KMS-11 (cell line): ENCODE results near the gene SLC35E3.
"Not testable (repeated sequence)": the region's sequence is repeated elsewhere in the genome, so short reads cannot be mapped to it uniquely, and the experiment has no call there.

Experiments used
- H2AFZ ChIP-seq: fragments of 200-600 bp; sonication (generic); 2 replicates; pipeline ENCODE4 v1.6.1; 2016; ENCODE audit warnings: antibody characterized with exemption, mixed run types, low read depth
- H3K27ac ChIP-seq: fragments of 200-600 bp; sonication (generic); 2 replicates; pipeline ENCODE4 v1.6.1; 2016; ENCODE audit warnings: mild to moderate bottlenecking, mixed run types
- H3K27me3 ChIP-seq: fragments of 200-600 bp; sonication (generic); 2 replicates; pipeline ENCODE4 v1.6.1; 2017; ENCODE audit warnings: mild to moderate bottlenecking, low read depth, mixed run types, moderate library complexity; ENCODE audit not compliant: insufficient read depth
- H3K36me3 ChIP-seq: fragments of 200-600 bp; sonication (generic); 2 replicates; pipeline ENCODE4 v1.6.1; 2017; ENCODE audit warnings: mild to moderate bottlenecking, mixed run types; ENCODE audit not compliant: insufficient read depth
- H3K4me1 ChIP-seq: fragments of 200-600 bp; sonication (generic); 2 replicates; pipeline ENCODE4 v1.6.1; 2016; ENCODE audit warnings: mild to moderate bottlenecking, low read depth, mixed run types; ENCODE audit not compliant: poor library complexity, severe bottlenecking
- H3K4me2 ChIP-seq: fragments of 200-600 bp; sonication (generic); 2 replicates; pipeline ENCODE4 v1.7.0; 2016; ENCODE audit warnings: mild to moderate bottlenecking, mixed run types
- H3K4me3 ChIP-seq: fragments of 200-600 bp; sonication (generic); IDR thresholded peaks from 2 replicates; pipeline ENCODE4 v1.6.1; 2017; ENCODE audit warnings: low read depth, low read length, mixed read lengths; ENCODE audit not compliant: insufficient read depth
- H3K79me2 ChIP-seq: fragments of 200-600 bp; sonication (generic); 2 replicates; pipeline ENCODE4 v1.6.1; 2016; ENCODE audit warnings: low read depth, mixed run types; ENCODE audit not compliant: insufficient read depth
- H3K9ac ChIP-seq: fragments of 200-600 bp; sonication (generic); 2 replicates; pipeline ENCODE4 v1.6.1; 2016; ENCODE audit warnings: mild to moderate bottlenecking, mixed run types
- H4K20me1 ChIP-seq: fragments of 200-600 bp; sonication (generic); 2 replicates; pipeline ENCODE4 v1.6.1; 2016; ENCODE audit warnings: mild to moderate bottlenecking, mixed run types; ENCODE audit not compliant: insufficient read depth
- CTCF ChIP-seq: fragments of 200-600 bp; sonication (generic); conservative IDR thresholded peaks from 2 replicates; pipeline ENCODE4 v1.6.1; 2017; ENCODE audit warnings: low read depth, mild to moderate bottlenecking, antibody characterized with exemption, low read length, moderate library complexity, mixed read lengths

The SLC35E3 gene

GRCh38 chr12:68800294-68800693 is 54.3 kb downstream of the SLC35E3 start:
- H3K27me3 ChIP-seq = no peaks in the 10 kb centered on the region
- no peaks in the 10 kb centered on the region for H3K36me3 ChIP-seq
- no peak overlapping the region for H3K4me2 ChIP-seq
- H3K79me2 ChIP-seq = no peaks in the 10 kb centered on the region
- H2AFZ ChIP-seq = no peak overlapping the region
- TF ChIP-seq CTCF = no peak
- no peaks in the 10 kb centered on the region for H3K4me1 ChIP-seq
- no peak overlapping the region for H3K27ac ChIP-seq
- H4K20me1 ChIP-seq = no peaks in the 10 kb centered on the region
- H3K4me3 ChIP-seq = no peak overlapping the region
- H3K9ac ChIP-seq = no peak overlapping the region

GRCh38 chr12:68801124-68801523 is 55.1 kb downstream of the SLC35E3 start:
- not testable (repeated sequence) for H3K27me3 ChIP-seq, H3K36me3 ChIP-seq, H3K27ac ChIP-seq

GRCh38 chr12:68802372-68802745 is 56.4 kb downstream of the SLC35E3 start:
- H3K9ac ChIP-seq, H3K27ac ChIP-seq, H4K20me1 ChIP-seq, H3K27me3 ChIP-seq, H3K4me2 ChIP-seq, H3K36me3 ChIP-seq, H3K79me2 ChIP-seq, H2AFZ ChIP-seq, H3K4me3 ChIP-seq: not testable (repeated sequence)
- peaks cover 14% of the 10 kb centered on the region for H3K4me1 ChIP-seq

More at GRCh38 chr12:68801124-68801523, 55.1 kb downstream of the SLC35E3 start:
- H4K20me1 ChIP-seq, H3K9ac ChIP-seq, H3K79me2 ChIP-seq, H2AFZ ChIP-seq, H3K4me2 ChIP-seq, H3K4me3 ChIP-seq, H3K4me1 ChIP-seq: not testable (repeated sequence)

- H2AFZ ChIP-seq, H3K9ac ChIP-seq, H3K27me3 ChIP-seq, H3K36me3 ChIP-seq, H3K79me2 ChIP-seq, H3K4me3 ChIP-seq, H4K20me1 ChIP-seq, H3K4me2 ChIP-seq, H3K27ac ChIP-seq: not testable (repeated sequence)
- H3K4me1 ChIP-seq = peaks cover 14% of the 10 kb centered on the region
Measured at GRCh38 chr12:68802911-68803651, 57.1 kb downstream of the SLC35E3 start.

GRCh38 chr12:68803948-68804656 is 58.1 kb downstream of the SLC35E3 start:
- no peaks in the 10 kb centered on the region for H3K36me3 ChIP-seq
- H3K27me3 ChIP-seq = no peaks in the 10 kb centered on the region
- no peaks in the 10 kb centered on the region for H4K20me1 ChIP-seq
- no peak overlapping the region for H2AFZ ChIP-seq
- H3K4me3 ChIP-seq = no peak overlapping the region
- H3K9ac ChIP-seq = no peak overlapping the region
- H3K27ac ChIP-seq = no peak overlapping the region
- peaks cover 14% of the 10 kb centered on the region for H3K4me1 ChIP-seq
- no peak for TF ChIP-seq CTCF
- H3K79me2 ChIP-seq = peaks cover 3% of the 10 kb centered on the region
- H3K4me2 ChIP-seq = no peak overlapping the region
